Omental fat pad (tissue), 4 donors: Measurements from ENCODE around the gene ACACB. TPM values are rescaled to one million over a fixed set of nuclear protein-coding genes. Genes with fewer than 3 reads are reported as not detected.

Experiments used
- ATAC-seq: fragments of 150-250 bp; one replicate; pipeline ENCODE4 v1.9.1; 2016; ENCODE audit warnings: mild to moderate bottlenecking, moderate library complexity; ENCODE audit not compliant: low FRiP score
- DNase-seq: peaks from one replicate; pipeline ENCODE4 v3.0.0-alpha.2; 2019; ENCODE audit warnings: low spot score
- total RNA-seq, 4 donors: library from RNA; depleted of rRNA; stranded (reverse); fragments of >200 nt; gene quantifications; one replicate each; pipeline ENCODE4 v1.1.0, GENCODE V29; 2016
- TF ChIP-seq, protein P1 (sequence below), 3 donors: fragments of 450-650 bp; IDR thresholded peaks; one replicate each; pipeline ENCODE4 v1.5.1; 2016 to 2017; ENCODE audit warnings: antibody characterized with exemption in 3 of 3, mild to moderate bottlenecking in 3 of 3, moderate library complexity in 2 of 3

ACACB gene
- total RNA-seq, 4 donors from 2014 or later = 727 to 1,594 (median 1,364) TPM

DNA sequence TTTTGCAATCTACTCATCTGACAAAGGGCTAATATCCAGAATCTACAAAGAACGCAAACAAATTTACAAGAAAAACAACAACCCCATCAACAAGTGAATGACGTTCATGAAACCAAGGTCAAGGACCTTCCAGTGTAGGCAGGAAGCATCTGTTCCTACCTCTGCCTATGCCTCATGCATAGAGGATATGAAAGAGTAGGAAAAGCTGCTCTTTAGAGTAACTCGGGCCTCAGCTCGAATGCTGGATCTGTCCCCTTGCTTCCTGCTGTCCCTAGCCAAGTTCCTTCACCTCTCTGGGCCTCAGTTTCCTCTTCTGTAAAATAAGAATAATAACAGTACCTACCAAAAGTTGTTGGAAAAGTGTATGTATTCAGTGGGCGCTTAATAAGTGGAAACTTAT, 127.7 kb downstream of the ACACB start:
- TF ChIP-seq, protein P1, sequence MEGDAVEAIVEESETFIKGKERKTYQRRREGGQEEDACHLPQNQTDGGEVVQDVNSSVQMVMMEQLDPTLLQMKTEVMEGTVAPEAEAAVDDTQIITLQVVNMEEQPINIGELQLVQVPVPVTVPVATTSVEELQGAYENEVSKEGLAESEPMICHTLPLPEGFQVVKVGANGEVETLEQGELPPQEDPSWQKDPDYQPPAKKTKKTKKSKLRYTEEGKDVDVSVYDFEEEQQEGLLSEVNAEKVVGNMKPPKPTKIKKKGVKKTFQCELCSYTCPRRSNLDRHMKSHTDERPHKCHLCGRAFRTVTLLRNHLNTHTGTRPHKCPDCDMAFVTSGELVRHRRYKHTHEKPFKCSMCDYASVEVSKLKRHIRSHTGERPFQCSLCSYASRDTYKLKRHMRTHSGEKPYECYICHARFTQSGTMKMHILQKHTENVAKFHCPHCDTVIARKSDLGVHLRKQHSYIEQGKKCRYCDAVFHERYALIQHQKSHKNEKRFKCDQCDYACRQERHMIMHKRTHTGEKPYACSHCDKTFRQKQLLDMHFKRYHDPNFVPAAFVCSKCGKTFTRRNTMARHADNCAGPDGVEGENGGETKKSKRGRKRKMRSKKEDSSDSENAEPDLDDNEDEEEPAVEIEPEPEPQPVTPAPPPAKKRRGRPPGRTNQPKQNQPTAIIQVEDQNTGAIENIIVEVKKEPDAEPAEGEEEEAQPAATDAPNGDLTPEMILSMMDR (IDR thresholded peaks at IDR 0.05) = no peak
- no peak for ATAC-seq
- no peak for DNase-seq

DNA sequence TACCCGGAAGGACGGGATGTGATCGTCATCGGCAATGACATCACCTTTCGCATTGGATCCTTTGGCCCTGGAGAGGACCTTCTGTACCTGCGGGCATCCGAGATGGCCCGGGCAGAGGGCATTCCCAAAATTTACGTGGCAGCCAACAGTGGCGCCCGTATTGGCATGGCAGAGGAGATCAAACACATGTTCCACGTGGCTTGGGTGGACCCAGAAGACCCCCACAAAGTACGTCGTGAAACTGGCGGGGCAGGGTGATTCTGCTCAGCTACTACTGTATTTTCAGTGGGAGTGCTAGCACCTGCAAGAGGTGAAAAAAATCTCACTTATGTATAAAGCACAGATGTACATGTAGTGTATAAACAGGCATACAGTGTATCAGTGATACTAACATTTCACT, 129.8 kb downstream of the ACACB start:
- no peak for DNase-seq
- TF ChIP-seq, protein P1 (IDR thresholded peaks at IDR 0.05) = no peak

DNA sequence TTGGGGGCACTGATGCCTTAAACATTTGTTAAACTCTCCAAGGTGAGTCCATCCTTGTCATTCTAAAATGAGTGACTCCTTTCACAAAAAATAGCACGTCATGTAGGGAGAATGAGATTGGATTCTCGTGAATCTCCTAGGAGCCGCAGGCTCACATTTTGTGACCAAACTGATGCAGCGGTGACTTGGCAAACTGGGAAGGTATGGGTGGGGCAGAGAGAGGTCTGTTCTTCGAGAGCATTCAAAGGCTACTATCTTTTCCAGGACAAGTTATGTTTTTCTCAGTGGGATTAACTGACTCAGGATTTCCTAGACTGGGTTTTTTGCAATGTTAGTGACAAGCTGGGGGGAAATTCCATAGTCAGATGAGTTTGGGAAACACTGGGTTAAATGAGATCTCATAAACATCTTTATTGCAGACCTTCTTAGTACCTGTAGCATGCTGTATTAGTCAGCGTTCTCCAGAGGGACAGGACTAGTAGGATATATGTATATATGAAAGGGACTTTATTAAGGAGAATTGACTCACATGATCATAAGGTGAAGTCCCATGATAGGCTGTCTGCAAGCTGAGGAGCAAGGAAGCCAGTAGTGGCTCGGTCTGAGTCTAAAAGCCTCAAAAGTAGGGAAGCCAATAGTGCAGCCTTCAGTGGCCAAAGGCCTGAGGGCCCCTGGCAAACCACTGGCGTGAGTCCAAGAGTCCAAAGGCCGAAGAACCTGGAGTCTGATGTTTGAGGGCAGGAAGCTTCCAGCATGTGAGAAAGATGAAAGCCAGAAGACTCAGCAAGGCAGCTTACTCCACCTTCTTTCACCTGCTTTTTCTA, 131.7 kb downstream of the ACACB start:
- DNase-seq (no peak), ATAC-seq (no peak)
- TF ChIP-seq, protein P1 (IDR thresholded peaks at IDR 0.05) = no peak

More for the DNA sequence above, 129.8 kb downstream of the ACACB start:
- no peak for ATAC-seq

DNA sequence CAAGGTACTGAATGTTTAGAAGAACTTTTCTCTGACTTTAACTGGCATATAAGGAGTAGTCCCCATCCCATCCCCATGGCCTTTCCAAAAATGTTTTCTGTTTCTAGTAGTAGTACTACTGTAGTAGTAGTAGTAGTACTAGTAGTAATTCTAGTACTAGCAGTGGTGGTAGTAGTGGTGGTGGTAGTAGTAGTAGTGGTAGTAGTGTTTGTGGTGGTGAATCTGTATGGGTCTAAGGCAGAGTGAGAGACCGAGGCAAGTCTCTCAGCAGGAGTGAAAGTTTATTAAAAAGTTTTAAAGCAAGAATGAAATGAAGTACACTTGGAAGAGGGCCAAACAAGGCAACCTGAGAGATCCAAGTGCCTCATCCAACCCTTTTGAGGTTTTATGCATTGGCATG, 134.1 kb downstream of the ACACB start:
- TF ChIP-seq, protein P1 (IDR thresholded peaks at IDR 0.05) = no peak
- DNase-seq (no peak), ATAC-seq (no peak)

DNA sequence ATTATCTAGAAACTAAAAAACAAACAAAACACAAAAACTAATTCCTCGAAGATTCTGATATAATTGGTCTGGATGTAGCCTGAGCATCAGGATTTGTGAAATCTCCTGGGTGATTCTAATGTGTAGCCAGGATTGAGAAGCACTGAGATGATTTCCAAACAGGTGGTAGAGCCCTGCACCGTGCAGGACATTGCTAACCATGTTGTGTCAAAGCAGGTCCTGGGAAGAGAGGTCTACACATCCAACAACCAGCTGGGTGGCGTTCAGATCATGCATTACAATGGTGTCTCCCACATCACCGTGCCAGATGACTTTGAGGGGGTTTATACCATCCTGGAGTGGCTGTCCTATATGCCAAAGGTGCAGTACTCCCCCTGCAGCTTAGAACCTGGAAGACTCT, 136.4 kb downstream of the ACACB start:
- DNase-seq (no peak), ATAC-seq (no peak)
- TF ChIP-seq, protein P1 (IDR thresholded peaks at IDR 0.05) = no peak

DNA sequence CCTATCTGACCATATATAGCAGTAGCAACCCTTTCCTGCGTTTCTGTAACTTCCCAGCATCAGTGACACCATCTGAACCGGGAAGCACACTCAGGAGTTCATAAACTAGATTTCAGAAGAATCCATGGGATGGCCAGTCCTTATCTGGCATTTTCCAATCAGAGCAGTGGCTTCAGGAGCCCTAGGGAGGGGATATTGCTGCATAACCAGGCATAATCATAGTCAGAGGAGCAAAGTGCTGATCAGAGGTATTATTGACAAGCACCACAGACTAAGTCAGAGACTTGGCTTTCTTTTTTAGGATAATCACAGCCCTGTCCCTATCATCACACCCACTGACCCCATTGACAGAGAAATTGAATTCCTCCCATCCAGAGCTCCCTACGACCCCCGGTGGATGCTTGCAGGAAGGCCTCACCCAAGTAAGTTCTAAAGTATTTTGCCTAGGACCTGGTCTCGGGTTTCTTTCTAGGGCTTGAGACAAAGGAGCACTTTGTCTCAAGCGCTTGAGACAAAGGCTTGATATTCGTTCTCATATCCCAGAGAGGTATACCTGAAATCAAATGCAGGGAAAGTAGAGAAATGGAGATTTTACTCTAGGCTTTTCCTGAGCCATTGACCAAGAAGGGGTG, 137.6 kb downstream of the ACACB start:
- no peak for DNase-seq
- no peak for ATAC-seq
- TF ChIP-seq, protein P1 (IDR thresholded peaks at IDR 0.05) = no peak

DNA sequence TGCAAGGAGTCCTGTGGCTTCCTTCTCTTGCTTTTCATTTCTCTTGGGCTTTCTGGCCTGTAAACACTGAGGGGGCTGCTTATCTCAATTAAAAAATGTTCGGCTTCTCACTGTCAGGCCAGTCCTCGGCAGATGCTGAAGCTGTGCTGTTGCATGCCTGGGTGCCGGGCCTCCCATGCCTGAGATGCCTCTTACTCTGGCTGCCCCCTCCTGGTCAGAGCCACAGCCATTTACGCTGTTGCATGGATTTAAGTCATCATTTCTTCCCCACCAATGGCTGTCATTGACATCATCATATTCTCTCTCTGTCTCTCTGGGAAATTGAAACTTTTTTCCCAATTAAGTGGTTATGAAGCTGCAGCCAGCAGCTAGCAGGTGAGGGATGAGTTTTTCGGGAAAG, 139.0 kb downstream of the ACACB start:
- TF ChIP-seq, protein P1 (IDR thresholded peaks at IDR 0.05) = no peak
- DNase-seq (no peak), ATAC-seq (no peak)
